CD4-positive, alpha-beta T cell treated with Interleukin-1 beta for 1 hour (primary cell): Measurements from ENCODE around the gene EPS8L1.
"Not testable (repeated sequence)": the region's sequence is repeated elsewhere in the genome, so short reads cannot be mapped to it uniquely, and the experiment has no call there.

ENCODE experiments used
- DNase-seq, 2 donors: peaks; one replicate each; pipeline ENCODE4 v3.0.0-alpha.2; 2020 to 2022

Gene EPS8L1

GRCh38 chr19:55096061-55096701 lies 20.5 kb downstream of the EPS8L1 start:
- no peak for DNase-seq

GRCh38 chr19:55097864-55098715 lies 22.4 kb downstream of the EPS8L1 start:
- no peak for DNase-seq

GRCh38 chr19:55098716-55099556 lies 23.3 kb downstream of the EPS8L1 start:
- no peak for DNase-seq

GRCh38 chr19:55099557-55100506 lies 24.2 kb downstream of the EPS8L1 start:
- no peak for DNase-seq

DNA sequence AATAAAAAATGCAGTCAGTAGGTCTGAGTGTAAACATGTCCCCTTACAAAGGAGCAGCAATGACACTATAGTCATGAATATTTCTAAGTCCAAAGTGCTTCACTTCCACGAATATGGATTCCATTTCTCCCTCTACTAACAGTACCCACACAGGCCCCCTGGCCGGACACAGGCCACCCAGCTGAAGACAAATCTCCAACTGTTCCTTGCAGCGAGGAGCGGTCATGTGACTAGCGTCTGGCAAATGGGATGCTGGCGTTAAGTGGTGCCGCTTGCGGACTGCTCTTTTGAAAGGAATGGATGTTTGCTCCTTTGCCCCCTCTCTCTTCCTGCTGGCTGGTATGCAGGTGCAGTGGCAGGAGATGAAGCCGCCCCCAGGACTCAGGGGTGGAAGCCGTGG lies 25.6 kb downstream of the EPS8L1 start:
- no peak for DNase-seq

GRCh38 chr19:55103190-55103589 lies 27.5 kb downstream of the EPS8L1 start:
- no peak for DNase-seq

GRCh38 chr19:55105237-55105636 lies 29.6 kb downstream of the EPS8L1 start:
- no peak for DNase-seq

- DNase-seq = no peak
Measured at GRCh38 chr19:55106591-55106990, 30.9 kb downstream of the EPS8L1 start.

DNA sequence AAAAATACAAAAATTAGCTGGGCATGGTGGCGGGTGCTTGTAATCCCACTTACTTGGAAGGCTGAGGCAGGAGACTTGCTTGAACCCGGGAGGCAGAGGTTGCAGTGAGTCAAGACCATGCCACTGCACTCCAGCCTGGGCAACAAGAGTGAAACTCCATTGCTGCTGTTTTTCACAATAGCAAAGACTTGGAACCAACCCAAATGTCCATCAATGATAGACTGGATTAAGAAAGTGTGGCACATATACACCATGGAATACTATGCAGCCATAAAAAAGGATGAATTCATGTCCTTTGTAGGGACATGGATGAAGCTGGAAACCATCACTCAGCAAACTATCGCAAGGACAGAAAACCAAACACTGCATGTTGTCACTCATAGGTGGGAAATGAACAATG lies 31.6 kb downstream of the EPS8L1 start:
- not testable (repeated sequence) for DNase-seq

DNA sequence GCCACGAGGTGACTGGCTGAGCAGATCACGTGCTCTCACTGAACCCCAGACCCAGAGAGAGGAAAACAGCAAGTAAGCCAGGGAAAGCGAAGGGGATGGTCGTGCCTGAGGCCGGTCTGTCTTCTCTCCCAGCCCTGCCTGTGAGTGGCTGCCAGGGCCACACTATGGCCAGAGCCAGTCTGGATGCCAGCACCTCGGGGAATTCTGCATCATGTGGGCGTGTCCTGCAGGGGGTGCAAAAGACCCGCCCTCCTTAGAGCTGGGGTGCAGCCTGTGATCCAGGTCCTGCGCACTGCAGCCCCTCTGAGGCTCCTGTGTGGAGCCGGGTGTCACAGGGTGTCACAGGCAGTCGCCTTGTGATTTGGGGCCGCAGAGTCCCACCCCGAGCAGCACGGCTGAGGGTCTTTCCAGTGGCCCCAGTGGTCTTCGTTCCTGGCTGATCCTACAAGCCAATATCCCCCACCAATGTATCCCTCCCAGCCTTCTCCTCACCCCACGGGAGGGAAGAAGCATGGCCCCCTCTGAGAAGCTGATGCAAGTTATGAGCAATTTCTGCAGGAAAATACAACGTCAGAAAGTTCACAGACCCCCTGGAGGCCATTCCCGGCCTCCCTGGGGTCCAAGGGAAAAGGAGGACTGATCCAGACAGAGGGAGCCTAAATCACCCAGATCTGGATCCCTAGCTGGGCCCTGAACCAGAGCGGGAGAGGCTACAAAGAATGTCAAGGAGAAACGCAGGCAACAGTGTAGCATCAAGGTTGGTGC lies 34.0 kb downstream of the EPS8L1 start:
- no peak for DNase-seq

DNA sequence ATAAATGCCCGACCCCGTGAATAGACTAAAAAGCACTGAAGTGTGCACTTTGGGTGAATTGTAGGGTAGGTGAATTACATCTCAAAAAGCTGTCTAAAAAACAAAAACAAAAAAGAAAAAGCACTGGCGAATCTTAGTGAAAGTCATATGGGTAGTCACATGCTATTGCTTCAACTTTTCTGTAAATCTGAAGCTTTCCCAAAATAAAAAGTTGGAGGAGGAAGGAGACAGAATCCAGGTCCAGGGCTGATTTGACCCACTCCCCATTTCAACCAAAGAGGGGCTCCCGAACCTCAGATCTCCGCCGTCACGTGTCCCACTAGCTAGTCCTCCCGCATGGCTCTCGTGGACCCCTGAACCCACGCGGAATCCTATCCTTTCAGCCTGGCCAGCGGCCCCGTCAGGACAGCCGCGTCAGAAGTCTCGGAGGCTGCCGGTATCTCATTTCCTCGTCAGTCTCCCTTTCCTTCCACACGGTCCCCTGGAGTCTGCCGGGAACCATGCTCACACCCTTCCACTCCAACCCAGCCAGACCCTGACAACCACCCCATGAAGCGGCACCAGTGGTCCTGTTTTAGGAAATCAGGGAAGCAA lies 35.7 kb downstream of the EPS8L1 start:
- no peak for DNase-seq

GRCh38 chr19:55112246-55112776 lies 36.6 kb downstream of the EPS8L1 start:
- DNase-seq = no peak

DNA sequence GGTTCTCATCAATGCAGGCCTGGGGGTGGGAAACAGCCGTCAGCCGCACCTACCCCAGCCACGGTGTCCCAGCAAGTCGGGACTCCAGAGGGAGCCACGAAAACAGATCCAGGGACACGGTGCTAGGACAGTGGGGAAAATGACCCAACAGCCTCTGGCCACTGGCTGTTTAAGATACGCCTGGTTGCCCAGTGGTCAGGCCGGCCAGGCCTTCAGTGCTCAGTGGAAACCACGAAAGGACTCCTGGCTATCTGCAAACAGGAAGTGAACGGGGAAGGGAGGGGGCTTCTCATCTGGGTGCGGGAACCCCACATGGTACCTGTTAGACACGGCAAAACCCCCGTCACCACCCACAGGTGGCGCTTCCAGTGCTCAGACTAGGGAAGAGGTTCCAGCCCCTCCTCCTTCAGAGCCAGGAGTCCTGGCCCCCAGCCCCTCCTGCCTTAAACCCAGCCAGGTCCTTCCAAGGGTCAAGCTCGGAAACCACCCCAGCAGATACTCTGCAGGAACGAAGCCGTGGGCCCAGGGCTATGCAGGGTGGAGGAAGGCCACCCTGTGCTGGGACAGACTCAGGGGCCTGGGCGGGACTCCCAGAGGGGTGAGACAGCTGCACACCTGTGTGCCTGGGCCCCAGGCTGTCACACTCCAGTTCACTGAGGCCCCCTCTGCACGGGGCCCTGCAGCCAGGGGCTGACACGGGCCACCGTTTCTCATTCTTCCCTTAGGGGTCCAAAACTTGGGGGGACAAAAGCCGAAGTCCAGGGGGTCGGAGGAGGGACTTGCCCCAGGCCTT lies 37.3 kb downstream of the EPS8L1 start:
- no peak for DNase-seq

DNA sequence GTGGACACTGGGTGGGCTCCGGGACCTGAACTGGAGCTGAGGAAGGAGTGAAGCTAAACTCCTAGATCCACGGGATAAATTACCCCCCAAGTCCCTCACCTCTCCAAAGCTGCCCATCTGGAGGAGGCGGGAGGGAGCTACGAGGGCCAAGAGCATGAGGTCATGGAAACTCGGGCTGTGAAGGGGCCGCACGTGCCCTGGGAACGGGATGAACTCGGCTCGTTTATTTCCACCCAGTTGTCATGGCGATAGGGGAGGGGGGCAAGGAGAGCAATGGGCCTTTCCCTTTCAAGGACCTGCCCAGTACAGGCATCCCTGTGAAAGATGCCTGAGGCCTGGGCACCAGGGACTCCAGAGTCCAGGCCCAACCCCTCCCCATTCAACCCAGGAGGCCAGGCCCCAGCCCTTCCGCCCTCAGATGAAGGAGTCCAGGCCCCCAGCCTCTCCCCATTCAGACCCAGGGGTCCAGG lies 37.9 kb downstream of the EPS8L1 start:
- DNase-seq = no peak

- no peak for DNase-seq
Measured at GRCh38 chr19:55114566-55115145, 39.0 kb downstream of the EPS8L1 start.

GRCh38 chr19:55115446-55116065 lies 39.9 kb downstream of the EPS8L1 start:
- no peak for DNase-seq

- peak; percentile 62 to 67 for DNase-seq
Measured at GRCh38 chr19:55116232-55116858, 40.7 kb downstream of the EPS8L1 start.
